ENCODE data around the gene ADAMTS1. TPM values are rescaled to one million over a fixed set of nuclear protein-coding genes. Genes with fewer than 3 reads are reported as not detected.
A peak's percentile ranks its signal among the peaks of the same experiment; 100 is the strongest.

The ADAMTS1 gene
- total and polyA plus RNA-seq, 7 donors, result 4.6 to 116 (median 68.1) TPM

DNA sequence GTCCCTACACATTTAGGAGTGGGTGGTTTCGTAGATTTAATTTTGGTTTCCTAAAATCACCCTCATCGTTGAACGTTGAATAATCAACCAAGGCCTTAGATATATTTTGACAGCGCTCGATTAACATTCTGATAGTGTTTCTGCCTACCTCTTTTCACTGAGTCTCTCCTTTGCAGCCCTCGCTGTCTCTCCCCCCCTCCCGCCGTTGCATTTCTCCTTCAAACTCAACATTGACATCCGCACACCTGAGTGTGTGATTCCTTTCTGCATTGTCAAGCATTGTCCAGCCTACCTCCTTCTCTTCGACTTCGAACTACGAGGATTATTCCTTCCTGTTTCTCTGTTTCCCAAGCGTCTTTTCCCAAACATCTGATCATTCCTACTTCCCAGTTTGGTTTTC is 1.8 kb upstream of the ADAMTS1 start:
- H3K27me3 ChIP-seq, result no peaks in the 10 kb centered on the region
- intact Hi-C loops (cut with DNase I), result loop anchor here (2.0 to 10.0 kb wide), 3 partner anchors 76 to 1112 kb away; partner anchors contain the start of genes ATP5PF and GABPA
- no peak for DNase-seq
- H3K4me1 ChIP-seq, result peaks cover 0 to 36% (median 22%) of the 10 kb centered on the region in 4 donors
- TF ChIP-seq EP300 (IDR thresholded peaks at IDR 0.05) (no peak), CTCF (IDR thresholded peaks at IDR 0.05) (no peak), POLR2A (IDR thresholded peaks at IDR 0.05) (no peak), POLR2AphosphoS5 (IDR thresholded peaks at IDR 0.05) (no peak)
- peaks cover 0 to 7% (median 0%) of the 10 kb centered on the region in 4 donors for H3K36me3 ChIP-seq
- H3K4me3 ChIP-seq, result peak overlapping the region; percentile 62 to 81 (median 73)
- peak overlapping the region; percentile 91 to 98 (median 92) for H3K27ac ChIP-seq
- H3K9me3 ChIP-seq, result no peaks in the 10 kb centered on the region
- WGBS, 2 donors, result 13 to 15% methylated on average over 13 of the region's 13 CpGs

DNA sequence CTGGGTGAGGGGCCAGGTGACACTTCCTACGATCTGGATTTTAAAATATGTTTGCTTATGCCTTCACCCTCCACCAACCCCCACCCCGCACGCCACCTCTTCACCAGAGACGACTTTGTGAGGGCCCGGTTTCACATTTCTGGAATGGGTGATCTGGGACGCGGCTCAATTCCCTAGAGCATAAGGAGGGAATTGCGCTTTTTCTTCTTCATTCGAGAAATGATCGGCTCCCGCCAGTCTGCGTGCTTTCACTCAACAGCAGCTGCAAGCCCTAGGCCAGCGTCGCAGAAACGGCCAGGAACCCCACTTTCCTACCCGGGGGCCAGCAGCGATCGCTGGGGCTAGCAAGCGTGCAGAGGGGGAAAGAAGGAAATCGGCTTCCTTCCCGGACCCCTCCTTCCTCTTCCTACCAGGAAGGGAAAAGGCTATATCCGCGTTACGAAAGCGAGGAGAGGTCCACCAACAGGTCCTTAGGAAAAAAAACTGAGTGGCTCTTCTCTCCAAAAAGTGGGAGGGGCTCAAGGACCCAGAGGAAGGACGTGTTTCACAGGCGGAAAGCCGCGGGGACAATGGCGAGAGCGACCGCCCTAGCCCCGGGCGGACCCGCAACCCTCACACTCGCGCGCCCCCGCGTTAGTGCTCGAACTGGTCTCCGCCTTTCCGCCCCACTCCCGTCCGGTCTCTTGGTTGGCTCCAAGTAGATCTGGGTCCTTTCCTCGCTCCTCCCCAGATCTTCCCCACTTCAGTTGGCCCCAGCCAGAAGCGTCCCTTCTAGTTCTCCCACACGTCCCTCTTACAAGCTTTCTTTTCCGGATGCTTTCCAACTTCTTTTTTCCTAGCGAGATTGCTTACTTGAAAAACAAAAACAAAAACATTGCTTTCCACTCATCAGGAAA is 1.1 kb upstream of the ADAMTS1 start:
- Histone ChIP-seq H3K9me3 (no peaks in the 10 kb centered on the region), H3K36me3 (peaks cover 0 to 14% (median 0%) of the 10 kb centered on the region in 4 donors), H3K27me3 (no peaks in the 10 kb centered on the region), H3K4me3 (peak overlapping the region; percentile 62 to 81 (median 73)), H3K4me1 (peaks cover 0 to 43% (median 27%) of the 10 kb centered on the region in 4 donors), H3K27ac (peak overlapping the region; percentile 91 to 98 (median 92))
- WGBS, 2 donors, result 1% methylated on average over 50 of the region's 50 CpGs
- peak; percentile 94 for DNase-seq
- peak in 1 of 2 donors; percentile 78 for TF ChIP-seq POLR2A (IDR thresholded peaks at IDR 0.05)
- peak in 3 of 4 experiments; percentile 13 to 51 (median 40) for TF ChIP-seq CTCF (IDR thresholded peaks at IDR 0.05)
- TF ChIP-seq EP300 (IDR thresholded peaks at IDR 0.05), result no peak
- TF ChIP-seq POLR2AphosphoS5 (IDR thresholded peaks at IDR 0.05), result peak; percentile 80 to 90 (median 87)
- intact Hi-C loops (cut with DNase I), result loop anchor here (1.0 to 10.0 kb wide), 4 partner anchors 75 to 1111 kb away; partner anchors contain the start of genes ATP5PF and GABPA

- H3K4me3 ChIP-seq, result peak overlapping the region; percentile 62 to 81 (median 73)
- H3K27me3 ChIP-seq, result no peaks in the 10 kb centered on the region
- H3K36me3 ChIP-seq, result peaks cover under 1 to 20% (median 4%) of the 10 kb centered on the region in 4 donors
- H3K9me3 ChIP-seq, result no peaks in the 10 kb centered on the region
- peaks cover 0 to 49% (median 29%) of the 10 kb centered on the region in 4 donors for H3K4me1 ChIP-seq
- intact Hi-C loops (cut with DNase I), result loop anchor here (1.0 to 10.0 kb wide), 4 partner anchors 75 to 1111 kb away; partner anchors contain the start of genes ATP5PF and GABPA
- H3K27ac ChIP-seq, result peak overlapping the region; percentile 91 to 98 (median 92)
- DNase-seq, result no peak
- 1 to 3% methylated on average over 7 of the region's 7 CpGs for WGBS, 2 donors
- TF ChIP-seq POLR2AphosphoS5 (IDR thresholded peaks at IDR 0.05) (no peak), EP300 (IDR thresholded peaks at IDR 0.05) (no peak), POLR2A (IDR thresholded peaks at IDR 0.05) (no peak), CTCF (IDR thresholded peaks at IDR 0.05) (no peak)
Observed at GRCh38 chr21:26845759-26846035, 488 bp upstream of the ADAMTS1 start.

DNA sequence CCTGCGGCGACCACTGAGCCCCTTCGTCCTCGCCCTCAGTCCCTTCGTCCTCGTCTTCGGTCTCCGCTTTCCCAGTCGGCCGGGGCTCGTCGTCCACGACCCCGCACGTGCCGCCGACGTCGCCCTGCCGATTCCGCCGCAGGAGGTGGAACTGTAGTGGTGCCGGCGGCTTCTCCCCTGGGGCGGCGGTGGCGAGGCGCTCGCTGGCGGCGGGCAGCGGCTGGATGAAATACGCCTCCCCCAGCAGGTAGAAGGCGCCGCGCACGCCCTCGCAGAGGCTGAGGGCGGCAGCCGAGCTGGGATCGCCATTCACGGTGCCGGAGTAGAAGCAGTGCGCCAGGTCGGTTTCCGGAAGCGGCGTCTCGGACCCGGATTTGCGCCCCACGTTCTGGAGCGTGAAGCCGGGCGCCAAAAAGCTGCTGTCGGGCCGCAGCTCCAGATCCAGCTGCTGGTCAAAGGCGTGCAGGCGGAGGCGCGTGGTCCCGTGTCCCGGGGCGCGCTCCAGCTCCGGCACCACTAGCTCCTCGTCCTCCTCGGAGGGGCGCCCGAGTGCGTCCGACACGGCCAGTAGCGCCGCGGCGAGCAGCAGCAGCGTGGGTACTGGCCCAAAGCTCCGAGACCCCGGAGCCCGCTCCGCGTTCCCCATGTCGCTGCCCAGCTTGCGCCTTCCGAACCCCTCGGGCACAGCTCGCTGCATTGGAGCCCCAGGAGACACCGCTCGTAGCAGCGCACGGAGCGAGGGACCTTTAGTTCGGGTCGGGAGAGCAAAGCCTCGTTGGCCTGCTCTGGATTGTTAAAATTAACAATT is 747 bp downstream of the ADAMTS1 start:
- H3K4me1 ChIP-seq, result peaks cover 0 to 51% (median 34%) of the 10 kb centered on the region in 4 donors
- WGBS, 2 donors, result 1% methylated on average over 96 of the region's 96 CpGs
- intact Hi-C loops (cut with DNase I), result loop anchor here (5.0 to 10.0 kb wide), 3 partner anchors 42 to 1110 kb away; partner anchors contain the start of genes ATP5PF and GABPA
- DNase-seq, result peak; percentile 84
- TF ChIP-seq CTCF (IDR thresholded peaks at IDR 0.05) (no peak), POLR2AphosphoS5 (IDR thresholded peaks at IDR 0.05) (peak in 2 of 4 donors; percentile 12 to 17), EP300 (IDR thresholded peaks at IDR 0.05) (no peak), POLR2A (IDR thresholded peaks at IDR 0.05) (no peak)
- no peaks in the 10 kb centered on the region for H3K27me3 ChIP-seq
- no peaks in the 10 kb centered on the region for H3K9me3 ChIP-seq
- peaks cover 10 to 33% (median 13%) of the 10 kb centered on the region in 4 donors for H3K36me3 ChIP-seq
- H3K27ac ChIP-seq, result peak overlapping the region; percentile 91 to 98 (median 92)
- peak overlapping the region; percentile 62 to 81 (median 73) for H3K4me3 ChIP-seq

Measured in sigmoid colon (tissue), 7 donors.